Heart left ventricle (tissue), 16 donors: Measurements from ENCODE around the gene NTN4. TPM values are rescaled to one million over a fixed set of nuclear protein-coding genes. Genes with fewer than 3 reads are reported as not detected.

ENCODE experiments used
- ATAC-seq, 4 donors: fragments of 200-7000 bp; cut with Tn5 transposase; one replicate each; pipeline ENCODE4 v1.9.1; 2020 to 2022; ENCODE audit warnings: moderate library complexity in 4 of 4, mild to moderate bottlenecking in 3 of 4, moderate number of reproducible peaks in 1 of 4
- DNase-seq, 5 donors: peaks; one replicate each; pipeline ENCODE4 v3.0.0-alpha.2; 2020
- H3K27ac ChIP-seq, 12 donors: fragments of 200-600 bp; sonication (generic) in 4 of 12; one replicate each; pipeline versions ENCODE4 v1.5.0 to v1.8.0; 2016 to 2022; ENCODE audit warnings: mild to moderate bottlenecking in 2 of 12
- H3K27me3 ChIP-seq, 9 donors: fragments of 200-600 bp; sonication (generic) in 2 of 9; one replicate each; pipeline versions ENCODE4 v1.5.1 to v1.8.0; 2016 to 2022; ENCODE audit warnings: mild to moderate bottlenecking in 3 of 9
- H3K36me3 ChIP-seq, 9 donors: fragments of 200-600 bp; sonication (generic) in 2 of 9; one replicate each; pipeline versions ENCODE4 v1.5.0 to v1.8.0; 2018 to 2022; ENCODE audit warnings: mild to moderate bottlenecking in 2 of 9
- H3K4me1 ChIP-seq, 12 donors: fragments of 200-600 bp; sonication (generic) in 4 of 12; one replicate each; pipeline versions ENCODE4 v1.5.0 to v1.8.0; 2016 to 2022; ENCODE audit warnings: mild to moderate bottlenecking in 3 of 12
- H3K4me3 ChIP-seq, 12 donors: fragments of 200-600 bp; sonication (generic) in 4 of 12; one replicate each; pipeline versions ENCODE4 v1.5.0 to v1.8.0; 2017 to 2022; ENCODE audit warnings: mild to moderate bottlenecking in 9 of 12, moderate library complexity in 4 of 12
- H3K9me3 ChIP-seq, 12 donors: fragments of 200-600 bp; sonication (generic) in 4 of 12; one replicate each; pipeline versions ENCODE4 v1.5.0 to v1.8.0; 2016 to 2022; ENCODE audit warnings: mild to moderate bottlenecking in 1 of 12
- POLR2A ChIP-seq, 2 donors: fragments of 450-650 bp; IDR thresholded peaks; one replicate each; pipeline ENCODE4 v1.6.1; 2017; ENCODE audit warnings: antibody characterized with exemption in 2 of 2, mild to moderate bottlenecking in 2 of 2, moderate library complexity in 2 of 2
- WGBS, 4 donors: extraction: QIAGEN DNeasy Blood & Tissue Kit in 2 of 4; methylation state at CpG; one replicate each; pipeline versions ENCODE4 v1.1.5 to v1.1.7; 2013 to 2018; 5-methylcytosine and 5-hydroxymethylcytosine counted together
- intact Hi-C, 10 donors: fragments of 100-400 bp; cut with DNase I; formaldehyde crosslinking; loops; one replicate each; pipeline versions ENCODE4 v1.11.1 to v1.14.2; 2022
- polyA plus RNA-seq, 2 donors: library from polyadenylated mRNA; stranded (reverse); fragments of 200-250 nt; gene quantifications; one replicate each; pipeline ENCODE4 v1.2.3, GENCODE V29; 2013
- total RNA-seq, 9 donors: library from RNA; depleted of rRNA in 2 of 9; stranded (reverse); fragments of >200 nt in 2 of 9; fragmentation: NEBNext Ultra II Directional in 3 of 9; extraction: Animal tissue kit (Norgen Biotek cat#: 25700) in 3 of 9; gene quantifications; one replicate each; pipeline versions ENCODE4 v1.1.0 to v1.2.4, GENCODE V29; 2016 to 2023
- TF ChIP-seq, protein P1 (sequence below), 12 donors: fragments of 200-600 bp; sonication (generic) in 4 of 12; IDR thresholded peaks; one replicate each; pipeline versions ENCODE4 v1.5.0 to v1.8.0; 2018 to 2022; ENCODE audit warnings: antibody characterized with exemption in 12 of 12, mild to moderate bottlenecking in 5 of 12
- donor health status: ischemic (EF 13 %, LVEDD 7.1; RV severe dilation, severe dysfunction).
- donor health status: healthy with polysubstance abuse.
- donor health status: DM: no; HTN: yes; CAD: no.
- donor health status: DM: no; HTN: no; CAD: no.
- donor health status: ischemic (EF 25% LVEDD 6.9; RV normal size, moderate dysfunction).
- donor health status: ischemic (EF 25% LVEDD 5.7; RV mildly dilated, moderate dysfunction).
- donor health status: healthy.
- donor health status: DM: yes; HTN: yes; CAD: no.
- donor health status: ischemic (EF 35%, LVEDD 5.7; RV mildly dilated, moderate dysfunction).
- donor health status: nonischemic (EF 11% LVEDD 7.7; RV severe dilation, severe dysfunction).
- donor health status: DM: yes; HTN: yes; CAD: no.
- donor health status: PGD.
- donor health status: ischemic (EF 29% LVEDD 5.4; RV normal size, mild dysfunction).
- donor health status: nonischemic (EF 23%, LVEDD 6.1; RV moderate dilation, normal function).

NTN4 gene
- total and polyA plus RNA-seq, 11 donors = 23.9 to 116 (median 68.0) TPM

DNA sequence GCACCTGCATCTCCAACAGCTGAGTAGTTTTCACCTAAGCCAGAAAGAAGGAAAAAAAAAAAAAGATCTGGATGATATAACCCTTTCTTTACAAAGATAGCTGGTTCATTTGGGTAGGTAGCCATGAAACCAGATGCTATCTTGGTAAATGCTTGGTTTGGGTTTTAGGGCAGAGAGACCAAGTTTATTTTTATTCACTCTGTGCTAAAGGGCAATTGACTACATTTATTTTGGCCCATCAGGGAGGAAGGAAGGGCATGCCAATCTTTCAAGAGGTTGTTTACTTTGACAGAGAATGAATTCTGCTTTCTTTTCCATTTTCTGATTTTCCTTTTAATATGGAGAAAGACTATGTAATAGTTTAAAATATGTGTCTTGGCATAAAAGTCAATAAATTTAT lies 91.0 kb downstream of the NTN4 start:
- Histone ChIP-seq H3K9me3 (no peaks in the 10 kb centered on the region), H3K4me3 (no peak overlapping the region), H3K27ac (peak overlapping the region in 10 of 12 donors; percentile 16 to 76 (median 56)), H3K4me1 (peaks cover 0 to 49% (median 11%) of the 10 kb centered on the region in 12 donors), H3K36me3 (peaks cover 0 to 8% (median 0%) of the 10 kb centered on the region in 9 donors), H3K27me3 (no peaks in the 10 kb centered on the region)
- DNase-seq (no peak), ATAC-seq (no peak)
- intact Hi-C loops = loop anchor here in 1 of 10 donors (5.0 kb wide), 1 partner anchor 38 kb away; no protein-coding TSS in a partner anchor
- TF ChIP-seq, protein P1, sequence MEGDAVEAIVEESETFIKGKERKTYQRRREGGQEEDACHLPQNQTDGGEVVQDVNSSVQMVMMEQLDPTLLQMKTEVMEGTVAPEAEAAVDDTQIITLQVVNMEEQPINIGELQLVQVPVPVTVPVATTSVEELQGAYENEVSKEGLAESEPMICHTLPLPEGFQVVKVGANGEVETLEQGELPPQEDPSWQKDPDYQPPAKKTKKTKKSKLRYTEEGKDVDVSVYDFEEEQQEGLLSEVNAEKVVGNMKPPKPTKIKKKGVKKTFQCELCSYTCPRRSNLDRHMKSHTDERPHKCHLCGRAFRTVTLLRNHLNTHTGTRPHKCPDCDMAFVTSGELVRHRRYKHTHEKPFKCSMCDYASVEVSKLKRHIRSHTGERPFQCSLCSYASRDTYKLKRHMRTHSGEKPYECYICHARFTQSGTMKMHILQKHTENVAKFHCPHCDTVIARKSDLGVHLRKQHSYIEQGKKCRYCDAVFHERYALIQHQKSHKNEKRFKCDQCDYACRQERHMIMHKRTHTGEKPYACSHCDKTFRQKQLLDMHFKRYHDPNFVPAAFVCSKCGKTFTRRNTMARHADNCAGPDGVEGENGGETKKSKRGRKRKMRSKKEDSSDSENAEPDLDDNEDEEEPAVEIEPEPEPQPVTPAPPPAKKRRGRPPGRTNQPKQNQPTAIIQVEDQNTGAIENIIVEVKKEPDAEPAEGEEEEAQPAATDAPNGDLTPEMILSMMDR (IDR thresholded peaks at IDR 0.05) = no peak
- TF ChIP-seq POLR2A (IDR thresholded peaks at IDR 0.05) = no peak

DNA sequence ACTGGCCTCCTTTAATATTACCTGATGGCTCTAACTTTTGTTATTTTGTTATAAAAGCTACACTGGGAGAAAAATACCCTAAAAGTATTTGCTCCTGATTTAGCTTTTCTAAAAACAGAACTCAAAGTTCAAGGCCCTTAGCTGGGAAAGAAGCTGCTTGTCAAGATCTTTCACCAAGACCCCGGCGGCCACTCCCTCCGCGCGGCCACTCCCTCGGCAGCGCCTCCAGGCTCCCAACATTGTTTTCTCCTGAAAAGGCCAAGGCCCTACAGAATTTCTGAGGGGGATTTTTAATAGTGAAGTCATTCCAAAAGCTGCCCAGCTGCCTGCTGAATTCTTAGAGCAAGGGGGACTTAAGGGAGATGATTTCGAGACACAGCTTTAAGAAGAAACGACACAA lies 96.4 kb downstream of the NTN4 start:
- Histone ChIP-seq H3K27me3 (no peaks in the 10 kb centered on the region), H3K4me3 (no peak overlapping the region), H3K27ac (peak overlapping the region in 10 of 12 donors; percentile 12 to 67 (median 42)), H3K4me1 (peaks cover 0 to 27% (median 8%) of the 10 kb centered on the region in 12 donors), H3K9me3 (no peaks in the 10 kb centered on the region), H3K36me3 (peaks cover 0 to 8% (median 0%) of the 10 kb centered on the region in 9 donors)
- TF ChIP-seq, protein P1 (IDR thresholded peaks at IDR 0.05) = no peak
- no peak for TF ChIP-seq POLR2A (IDR thresholded peaks at IDR 0.05)
- ATAC-seq = peak in 1 of 4 donors; percentile 51
- intact Hi-C loops = no loop called here
- 52 to 79% (median 68%) methylated on average over 9 of the region's 9 CpGs for WGBS, 4 donors
- peak in 4 of 5 donors; percentile 38 to 65 (median 44) for DNase-seq

GRCh38 chr12:95693689-95694088 lies 96.9 kb downstream of the NTN4 start:
- H3K9me3 ChIP-seq = no peaks in the 10 kb centered on the region
- H3K4me1 ChIP-seq = peaks cover 0 to 23% (median 6%) of the 10 kb centered on the region in 12 donors
- DNase-seq = no peak
- peaks cover 0 to 8% (median 0%) of the 10 kb centered on the region in 9 donors for H3K36me3 ChIP-seq
- no peak for ATAC-seq
- TF ChIP-seq POLR2A (IDR thresholded peaks at IDR 0.05) = no peak
- TF ChIP-seq, protein P1 (IDR thresholded peaks at IDR 0.05) = no peak
- WGBS, 4 donors = 75 to 85% (median 80%) methylated on average over 2 of the region's 2 CpGs
- intact Hi-C loops = no loop called here
- no peak overlapping the region for H3K4me3 ChIP-seq
- H3K27me3 ChIP-seq = no peaks in the 10 kb centered on the region
- H3K27ac ChIP-seq = peak overlapping the region in 9 of 12 donors; percentile 31 to 67 (median 42)

DNA sequence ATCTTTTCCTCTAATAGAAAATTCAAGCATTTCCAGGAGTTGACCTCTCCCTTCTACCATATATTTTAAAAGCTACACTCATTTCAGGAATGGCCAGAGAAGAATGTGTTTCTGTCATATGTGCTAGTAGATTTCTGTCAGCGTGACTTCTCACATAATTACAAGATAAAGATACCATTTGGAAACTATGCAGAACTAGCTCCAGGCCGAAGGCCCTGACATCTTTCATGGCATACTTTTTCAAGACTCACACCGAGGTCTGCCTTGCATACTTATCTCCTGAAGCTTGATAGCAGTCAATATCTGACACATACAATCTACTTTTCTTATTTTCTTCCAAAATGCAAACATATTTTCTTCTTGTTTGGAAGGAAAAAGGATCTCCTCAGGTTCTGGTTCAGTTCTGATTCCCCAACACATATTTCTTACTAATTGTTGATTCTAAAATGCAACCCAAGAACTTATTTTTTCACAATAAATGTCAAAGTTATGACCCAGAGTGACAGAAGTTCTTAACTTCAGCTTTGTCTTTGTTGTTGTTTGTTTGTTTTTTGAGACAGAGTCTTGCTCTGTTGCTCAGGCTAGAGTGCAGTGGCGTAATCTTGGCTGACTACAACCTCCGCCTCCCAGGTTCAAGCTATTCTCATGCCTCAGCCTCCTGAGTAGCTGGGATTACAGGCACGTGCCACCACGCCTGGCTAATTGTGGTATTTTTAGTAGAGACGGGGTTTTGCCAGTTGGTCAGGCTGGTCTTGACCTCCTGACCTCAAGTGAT lies 99.5 kb downstream of the NTN4 start:
- DNase-seq = no peak
- intact Hi-C loops = no loop called here

More for the DNA sequence above, 99.5 kb downstream of the NTN4 start:
- H3K4me3 ChIP-seq = no peak overlapping the region
- H3K36me3 ChIP-seq = peaks cover 0 to 4% (median 0%) of the 10 kb centered on the region in 9 donors
- H3K9me3 ChIP-seq = no peaks in the 10 kb centered on the region
- no peaks in the 10 kb centered on the region for H3K27me3 ChIP-seq
- peaks cover 0 to 19% (median 4%) of the 10 kb centered on the region in 12 donors for H3K4me1 ChIP-seq
- peak; percentile 49 to 71 (median 52) for ATAC-seq
- peak overlapping the region in 10 of 12 donors; percentile 1 to 60 (median 38) for H3K27ac ChIP-seq
- TF ChIP-seq POLR2A (IDR thresholded peaks at IDR 0.05) = no peak
- TF ChIP-seq, protein P1 (IDR thresholded peaks at IDR 0.05) = no peak
- WGBS, 4 donors = 54 to 74% (median 62%) methylated on average over 8 of the region's 8 CpGs
